HG03460 (cell line): ENCODE data around the gene TCP10L.
A peak's percentile ranks its signal among the peaks of the same experiment; 100 is the strongest.
"Not testable (repeated sequence)": the region's sequence is repeated elsewhere in the genome, so short reads cannot be mapped to it uniquely, and the experiment has no call there.

ENCODE experiments used
- ATAC-seq: cut with Tn5 transposase; IDR thresholded peaks from one replicate; pipeline ENCODE4 v1.9.1; 2021; ENCODE audit not compliant: unreplicated experiment

TCP10L gene

DNA sequence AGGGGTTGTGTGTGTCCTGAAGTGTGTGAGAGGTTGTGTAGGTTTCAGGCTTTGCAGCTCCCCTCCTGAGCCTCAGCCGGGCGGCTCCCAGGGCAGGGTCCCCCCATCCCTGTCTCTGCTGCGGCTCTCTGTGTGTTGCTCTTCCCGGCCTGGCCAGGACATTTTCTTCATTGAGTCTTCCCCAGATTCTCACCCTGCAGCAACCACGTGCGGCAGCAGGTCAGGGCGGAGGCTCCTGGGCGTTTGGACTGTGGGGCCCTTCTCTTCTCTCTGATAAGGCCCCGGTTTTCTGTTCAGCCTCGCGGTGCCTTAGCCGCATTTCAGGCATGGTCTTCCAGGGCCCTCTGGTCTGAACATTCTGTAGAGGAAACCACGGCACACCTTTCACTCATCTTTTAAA is 1.8 kb upstream of the TCP10L start:
- ATAC-seq, result no peak

DNA sequence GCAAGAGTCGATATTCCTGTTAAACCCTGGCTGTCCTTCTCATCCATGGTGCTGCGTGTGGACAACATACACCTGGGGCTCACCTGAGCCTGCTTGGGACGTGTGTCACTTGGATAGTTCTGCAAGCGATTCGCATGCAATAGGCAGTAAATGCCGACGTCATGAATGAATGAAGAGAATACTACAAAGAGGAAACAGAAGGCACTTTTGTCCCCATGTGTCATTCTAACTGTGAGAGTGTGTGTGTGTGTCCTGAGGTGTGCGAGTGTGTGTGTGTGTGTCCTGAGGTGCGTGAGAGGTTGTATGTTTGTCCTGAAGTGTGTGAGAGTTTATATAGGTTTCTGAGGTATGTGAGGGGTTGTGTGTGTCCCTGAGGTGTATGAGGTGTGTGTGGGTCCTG is 647 bp upstream of the TCP10L start:
- no peak for ATAC-seq

DNA sequence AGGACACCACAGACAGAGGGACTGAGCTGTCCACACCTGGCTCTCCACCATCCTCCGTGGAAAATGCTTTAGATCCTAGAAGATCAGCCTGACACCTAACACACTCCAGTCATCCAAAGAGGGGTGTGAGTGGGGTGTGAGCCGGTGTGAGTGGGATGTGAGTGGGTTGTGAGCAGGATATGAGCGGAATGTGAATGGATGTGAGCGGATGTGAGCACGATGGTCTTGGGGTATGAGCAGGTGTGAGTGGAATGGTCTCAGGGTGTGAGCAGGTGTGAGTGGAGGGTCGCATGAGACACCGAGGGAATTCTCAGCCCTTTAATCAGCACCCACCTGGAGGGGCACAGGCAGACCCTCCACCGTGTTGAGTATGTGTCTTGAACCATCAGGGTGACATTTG is 851 bp downstream of the TCP10L start:
- ATAC-seq, result no peak

DNA sequence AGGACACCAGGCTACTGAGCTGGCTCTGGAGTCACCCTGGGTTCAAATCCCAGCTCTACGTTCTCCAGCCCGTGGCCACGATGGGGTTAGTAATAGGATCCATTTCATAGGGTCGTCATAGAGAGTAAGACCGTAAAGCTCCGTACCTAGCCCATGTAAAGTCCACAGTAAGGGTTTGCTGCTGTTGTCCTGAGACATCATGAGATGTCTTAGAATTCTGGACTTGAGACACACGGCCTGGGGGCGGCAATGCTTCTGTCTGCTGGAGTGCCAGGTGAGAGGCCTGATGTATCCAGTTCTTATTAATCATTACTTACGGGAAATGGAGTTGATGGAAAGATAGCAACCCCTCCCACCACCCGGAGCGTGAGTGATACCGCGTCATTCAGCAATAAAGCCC is 3.6 kb downstream of the TCP10L start:
- no peak for ATAC-seq

DNA sequence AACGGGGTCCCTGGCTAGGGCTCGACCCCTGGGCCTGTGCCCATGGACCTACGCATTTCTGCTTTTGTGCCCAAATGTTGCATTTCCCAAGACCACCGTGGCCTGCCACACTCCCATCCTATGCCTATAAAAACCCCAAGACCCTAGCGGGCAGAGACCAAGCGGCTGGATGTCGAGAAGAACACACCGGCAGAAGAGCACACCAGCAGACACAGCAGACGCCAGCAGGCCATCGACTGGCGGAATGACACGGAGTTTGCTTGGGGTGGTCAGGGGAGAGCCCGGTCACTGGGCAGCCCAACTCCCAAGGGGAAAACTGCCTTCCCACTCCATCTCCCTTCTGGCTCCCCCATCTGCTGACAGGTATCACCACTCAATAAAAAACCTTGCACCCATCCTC is 4.4 kb downstream of the TCP10L start:
- ATAC-seq, result no peak

DNA sequence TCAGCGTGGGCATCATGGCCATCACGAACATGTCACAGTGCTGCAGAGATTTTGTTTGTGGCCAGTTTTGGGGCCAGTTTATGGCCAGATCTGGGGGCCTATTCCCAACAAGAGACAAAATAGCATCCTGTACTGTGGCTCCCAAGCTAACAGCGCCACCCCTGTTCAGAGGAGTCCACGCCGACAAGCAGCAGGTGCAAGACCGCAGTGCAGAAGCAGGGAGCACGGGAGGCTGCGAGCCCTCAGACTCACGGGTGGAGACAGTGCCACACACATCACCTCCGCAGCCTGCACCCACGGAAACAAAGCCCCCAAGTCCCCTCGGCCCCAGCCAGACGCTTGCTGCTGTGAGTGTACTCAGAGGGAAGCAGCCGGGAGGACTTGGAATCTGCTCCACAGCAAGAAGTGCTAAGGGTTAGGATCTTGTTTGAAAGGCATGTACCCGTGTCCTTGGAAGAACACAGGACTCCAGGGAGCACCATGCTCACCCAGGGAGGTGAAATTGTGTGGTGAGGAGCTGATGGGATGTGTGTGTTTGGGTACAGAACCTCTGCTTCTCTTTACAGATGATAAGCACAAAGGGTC is 7.1 kb downstream of the TCP10L start:
- no peak for ATAC-seq

DNA sequence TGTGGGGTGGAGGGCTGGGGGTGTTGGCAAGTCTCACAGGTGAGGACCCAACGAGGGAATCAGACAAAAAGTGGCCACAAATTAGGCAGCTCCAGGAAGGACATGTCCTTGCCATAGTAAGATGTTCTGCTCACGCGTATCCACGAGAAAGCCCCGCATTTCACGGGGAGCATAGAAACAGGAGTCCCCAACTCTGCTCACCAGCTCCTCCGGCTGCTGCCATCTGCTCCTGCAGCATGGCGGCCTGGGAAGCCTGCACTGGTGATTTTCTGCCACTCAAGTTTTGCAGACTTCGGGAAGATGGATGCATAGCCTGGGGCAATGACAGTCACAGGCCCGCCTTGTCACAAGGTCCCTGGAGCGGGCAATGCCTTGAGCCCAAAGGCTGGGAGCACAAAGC is 9.3 kb downstream of the TCP10L start:
- no peak for ATAC-seq

DNA sequence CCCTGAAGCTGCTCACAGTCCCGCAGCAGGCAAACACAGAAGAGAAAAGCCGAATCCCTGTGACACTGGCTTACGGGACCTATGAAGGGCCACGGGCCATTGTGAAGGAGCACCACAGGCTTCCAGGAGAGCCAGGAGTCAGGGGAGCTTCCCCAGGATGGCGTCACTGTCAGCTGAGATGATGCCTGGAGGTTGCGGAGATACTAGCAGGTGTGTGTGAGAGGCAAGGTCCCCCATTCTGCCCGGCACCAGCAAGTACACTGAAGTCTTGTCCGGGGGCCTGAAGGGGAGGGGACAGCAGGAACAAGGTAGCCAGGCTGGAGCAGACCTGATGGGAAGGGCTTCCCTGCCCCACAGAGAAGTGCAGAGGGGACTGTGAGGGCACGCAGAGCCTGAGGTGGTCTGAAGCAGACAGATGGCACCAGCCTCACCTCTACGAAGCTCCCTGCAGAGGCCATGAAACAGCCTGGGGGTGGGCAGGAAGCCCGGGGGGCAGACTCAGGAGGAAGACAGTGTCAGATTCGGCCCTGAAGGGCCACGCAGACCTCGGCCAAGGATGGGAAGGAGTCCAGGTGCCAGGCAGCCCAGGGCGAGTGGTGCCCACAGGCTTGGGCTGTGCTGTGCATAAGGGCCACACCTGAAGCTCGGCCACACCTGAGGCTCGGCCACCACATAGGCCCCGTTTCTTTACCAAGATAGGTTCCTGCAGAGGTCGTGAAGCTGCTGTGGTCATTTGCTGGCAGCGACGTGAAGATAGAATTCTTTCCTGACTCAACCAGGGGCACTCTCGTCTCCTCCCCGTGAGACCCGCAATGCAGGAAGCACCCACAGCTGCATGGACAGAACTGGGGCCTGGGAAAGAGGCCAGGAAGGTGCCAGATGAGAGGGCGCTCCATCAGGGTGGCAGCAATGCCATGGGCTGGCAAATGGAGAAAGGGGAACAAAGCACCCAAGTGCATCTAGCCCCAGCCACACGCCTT is 10.1 kb downstream of the TCP10L start:
- no peak for ATAC-seq

DNA sequence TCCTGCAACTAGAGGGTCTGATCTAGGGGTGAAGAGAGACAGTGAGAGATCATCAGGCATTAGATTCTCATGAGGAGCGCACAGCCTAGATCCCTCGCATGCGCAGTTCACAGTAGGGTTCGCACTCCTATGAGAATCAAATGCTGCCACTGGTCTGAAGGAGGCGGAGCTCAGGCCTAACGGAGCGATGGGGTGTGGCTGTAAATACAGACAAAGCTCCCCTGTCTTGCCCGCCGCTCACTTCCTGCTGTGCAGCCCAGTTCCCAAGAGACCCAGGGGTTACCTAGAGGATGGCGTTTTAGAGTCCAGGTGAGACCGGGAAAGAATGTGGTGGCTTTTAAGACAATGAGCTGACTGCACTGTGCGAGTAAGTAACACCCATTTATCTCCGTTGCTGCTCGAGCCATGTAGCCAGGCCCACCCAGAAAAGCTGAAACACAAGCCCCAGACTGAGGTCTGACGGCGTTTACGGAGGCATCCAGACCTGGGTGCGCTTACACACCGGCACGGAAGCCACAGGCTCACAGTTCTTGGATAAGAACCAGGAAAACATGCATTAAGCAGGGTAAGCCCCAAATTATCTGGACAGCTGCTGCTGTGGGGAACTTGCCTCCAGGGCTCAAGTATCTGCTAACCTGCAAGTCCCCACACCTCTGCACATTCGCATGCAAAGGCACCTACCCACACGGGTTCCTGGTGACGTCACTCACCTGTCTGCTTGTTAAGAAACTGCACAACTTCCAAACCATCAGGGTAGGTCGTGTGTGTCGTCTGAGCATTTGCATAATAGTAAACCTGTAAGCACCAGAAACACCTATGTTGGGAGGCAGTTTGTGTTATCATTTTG is 12.5 kb downstream of the TCP10L start:
- ATAC-seq, result no peak

DNA sequence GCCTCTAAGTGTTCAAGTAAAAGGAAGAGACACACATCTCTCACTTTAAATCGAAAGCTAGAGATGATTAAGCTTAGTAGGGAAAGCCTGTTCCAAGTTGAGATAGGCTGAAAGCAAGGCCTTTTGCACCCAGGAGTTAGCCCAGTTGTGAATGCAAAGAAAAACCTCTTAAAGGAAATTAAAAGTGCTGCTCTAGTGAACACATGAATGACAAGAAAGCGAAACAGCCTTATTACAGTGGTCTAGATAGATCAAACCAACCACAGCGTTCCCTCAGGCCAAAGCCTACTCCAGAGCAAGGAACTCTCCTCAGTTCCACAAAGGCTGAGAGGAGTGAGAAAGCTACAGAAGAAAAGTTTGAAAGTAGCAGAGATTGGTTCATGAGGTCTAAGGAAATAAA is 14.9 kb downstream of the TCP10L start:
- ATAC-seq, result no peak

DNA sequence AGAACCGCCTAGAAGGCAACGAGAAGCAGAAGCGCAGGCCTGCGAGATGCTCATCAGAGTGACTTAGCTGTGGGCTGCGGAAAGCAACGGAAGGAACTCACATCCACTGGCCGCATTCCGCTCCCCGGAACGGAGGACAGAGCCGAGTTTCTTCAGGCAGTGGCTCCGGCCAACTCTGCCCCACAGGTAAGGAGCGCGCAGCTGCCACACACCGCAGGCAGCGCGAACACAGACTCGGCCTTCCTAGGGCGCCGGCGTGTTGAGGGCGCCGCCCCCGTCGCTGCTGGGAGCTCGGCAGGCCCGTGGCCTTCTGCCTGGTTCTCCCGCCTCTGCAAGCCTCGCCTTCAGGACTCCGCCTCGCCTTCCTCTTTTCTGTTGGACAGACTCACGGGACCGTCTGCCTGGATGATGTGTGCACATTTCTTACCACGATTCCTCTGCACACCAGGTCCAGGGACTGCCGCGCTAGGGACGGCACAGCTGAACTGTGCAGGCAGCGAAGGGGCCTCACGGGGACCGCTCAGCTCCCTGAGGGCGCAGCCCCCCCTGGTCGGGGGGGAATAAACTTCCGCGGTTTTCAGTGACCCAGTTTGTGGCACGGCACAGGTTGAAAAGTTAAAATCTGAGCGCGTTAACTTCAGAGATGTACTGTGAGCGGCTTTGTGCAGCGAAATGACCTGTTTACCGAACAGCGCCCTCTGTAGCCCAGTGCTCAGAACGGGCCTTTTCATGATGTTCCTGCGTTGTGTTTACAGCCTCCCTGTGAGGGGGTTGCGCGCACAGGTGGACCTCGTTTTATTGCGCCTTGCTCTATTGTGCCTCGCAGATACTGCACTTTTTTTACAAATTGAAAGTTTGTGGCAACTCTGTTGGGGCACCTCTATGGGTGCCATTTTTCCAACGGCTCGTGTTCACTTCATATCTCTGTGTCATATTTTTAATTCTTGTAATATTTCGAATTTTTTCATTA is 15.8 kb downstream of the TCP10L start:
- peak; percentile 74 for ATAC-seq

DNA sequence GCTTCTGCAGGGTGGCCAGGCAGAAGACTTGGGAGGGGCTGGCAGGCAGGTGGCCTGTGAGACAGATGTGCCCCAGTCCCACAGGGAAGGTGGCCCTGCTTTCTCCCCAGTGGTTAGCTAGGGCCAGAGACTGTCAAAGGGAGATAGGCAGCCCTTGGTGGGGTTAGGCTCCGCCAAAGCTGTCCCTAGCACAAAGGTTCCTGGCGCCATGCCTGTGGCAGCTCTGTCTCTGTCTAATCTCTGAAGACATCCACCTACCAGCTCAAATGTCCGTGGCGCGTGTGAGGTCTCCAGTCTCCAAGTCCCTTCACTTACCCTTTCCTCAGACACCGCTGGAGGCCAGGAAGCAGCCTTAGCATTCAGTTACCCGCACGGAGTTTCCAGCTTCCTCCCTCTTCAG is 17.7 kb downstream of the TCP10L start:
- ATAC-seq, result no peak

DNA sequence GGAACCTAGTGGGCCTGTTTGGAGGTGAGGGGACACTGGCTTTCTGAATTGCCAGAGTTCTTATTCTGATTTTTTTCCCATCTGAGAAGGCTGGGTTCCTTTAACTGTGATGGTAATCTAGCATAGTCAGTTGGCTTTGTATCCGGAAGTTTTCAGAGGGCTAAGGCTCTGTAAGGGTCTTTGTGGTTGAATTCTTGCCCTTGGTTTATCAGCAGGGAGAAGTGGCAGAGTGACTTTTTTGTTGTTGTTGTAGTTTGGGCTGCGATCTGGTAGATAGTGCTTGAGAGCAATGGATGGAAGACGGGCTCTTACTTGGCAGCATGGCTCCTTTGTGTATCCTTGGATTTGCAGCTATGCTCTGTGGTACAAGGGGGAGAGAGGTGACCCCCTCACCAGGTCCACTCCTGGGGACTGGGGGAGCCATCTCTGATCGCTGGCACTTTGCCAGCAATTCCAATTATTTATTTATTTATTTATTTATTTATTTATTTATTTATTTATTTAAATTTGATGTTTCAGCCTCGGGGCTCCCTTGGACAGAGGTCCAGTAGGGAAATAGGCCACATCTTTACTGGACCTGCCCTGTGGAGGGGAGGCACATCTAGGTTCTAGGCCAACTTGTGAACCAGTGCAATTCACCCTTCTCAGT is 18.5 kb downstream of the TCP10L start:
- no peak for ATAC-seq

DNA sequence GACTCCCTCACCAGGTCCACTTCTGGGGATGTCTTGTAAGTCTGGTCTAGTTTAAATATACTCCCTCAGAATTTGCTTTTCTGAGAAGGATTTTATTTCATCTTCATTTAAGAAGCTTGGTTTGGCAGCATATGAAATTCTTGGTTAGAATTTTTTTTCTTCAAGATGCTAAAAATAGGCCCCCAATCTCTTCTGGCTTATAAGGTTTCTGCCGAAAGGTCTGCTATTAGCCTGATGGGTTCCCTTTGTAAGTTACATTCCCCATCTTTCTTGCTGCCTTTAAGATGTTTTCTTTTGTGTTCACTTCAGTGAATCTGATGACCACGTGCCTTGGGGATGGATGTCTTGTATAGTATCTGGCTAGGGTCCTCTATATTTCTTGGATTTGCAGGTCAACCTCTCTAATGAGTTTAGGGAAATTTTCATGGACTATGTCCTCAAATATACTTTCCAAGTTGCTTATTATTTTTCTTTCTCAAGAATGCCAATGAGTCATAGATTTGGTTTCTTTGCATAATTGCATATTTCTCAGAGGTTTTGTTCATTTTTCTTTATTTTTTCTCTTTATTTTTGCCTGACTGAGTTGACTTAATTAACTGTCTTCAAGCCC is 19.4 kb downstream of the TCP10L start:
- no peak for ATAC-seq

DNA sequence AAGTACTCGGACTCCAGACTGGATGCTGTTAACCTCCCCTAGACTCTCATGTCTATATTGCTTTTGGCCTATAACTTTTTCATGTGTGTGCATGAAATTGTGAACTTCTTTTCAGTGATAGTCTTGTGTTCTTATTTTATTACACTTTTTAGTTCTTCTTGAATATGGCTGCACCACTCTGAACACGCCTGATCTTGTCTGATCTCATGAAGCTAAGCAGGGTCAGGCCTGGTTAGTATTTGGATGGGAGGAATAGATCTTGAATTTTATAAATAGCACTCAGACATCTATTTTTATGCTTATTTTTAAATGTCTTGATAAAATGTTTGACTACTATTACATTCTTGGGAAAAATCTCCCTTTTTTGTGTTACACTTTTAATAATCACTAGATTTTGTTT is 22.4 kb downstream of the TCP10L start:
- ATAC-seq, result no peak

DNA sequence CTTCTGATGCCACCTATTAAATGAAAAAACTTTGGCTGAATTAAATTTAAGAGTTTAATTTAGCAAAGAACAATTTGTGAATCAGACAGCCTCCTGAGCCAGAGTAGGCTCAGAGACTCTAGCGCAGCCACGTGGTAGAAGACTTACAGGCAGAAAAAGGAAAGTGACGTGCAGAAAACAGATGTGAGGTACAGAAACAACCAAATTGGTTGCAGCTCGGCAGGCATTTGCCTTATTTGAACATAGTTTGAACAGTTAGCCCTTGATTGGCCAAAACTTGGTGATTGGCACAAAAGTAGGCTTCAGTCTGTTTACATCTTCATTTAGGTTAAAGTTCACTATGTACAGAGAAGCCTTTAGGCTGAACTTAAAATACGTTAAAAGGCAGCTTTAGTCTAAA is 22.9 kb downstream of the TCP10L start:
- ATAC-seq, result no peak

DNA sequence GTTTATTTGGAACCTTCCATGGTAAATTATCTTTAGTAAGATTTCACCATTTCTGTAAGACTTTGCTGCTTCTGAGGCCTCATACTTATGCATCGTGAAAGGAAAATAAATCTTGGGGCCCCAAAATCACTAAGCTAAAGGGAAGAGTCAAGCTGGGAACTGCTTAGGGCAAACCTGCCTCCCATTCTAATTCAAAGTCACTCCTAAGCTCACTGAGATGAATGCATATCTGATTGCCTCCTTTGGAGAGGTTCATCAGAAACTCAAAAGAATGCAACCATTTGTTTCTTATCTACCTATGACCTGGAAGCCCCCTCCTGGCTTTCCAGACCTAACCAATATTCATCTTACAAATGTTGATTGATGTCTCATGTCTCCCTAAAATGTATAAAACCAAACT is 23.8 kb downstream of the TCP10L start:
- not testable (repeated sequence) for ATAC-seq

DNA sequence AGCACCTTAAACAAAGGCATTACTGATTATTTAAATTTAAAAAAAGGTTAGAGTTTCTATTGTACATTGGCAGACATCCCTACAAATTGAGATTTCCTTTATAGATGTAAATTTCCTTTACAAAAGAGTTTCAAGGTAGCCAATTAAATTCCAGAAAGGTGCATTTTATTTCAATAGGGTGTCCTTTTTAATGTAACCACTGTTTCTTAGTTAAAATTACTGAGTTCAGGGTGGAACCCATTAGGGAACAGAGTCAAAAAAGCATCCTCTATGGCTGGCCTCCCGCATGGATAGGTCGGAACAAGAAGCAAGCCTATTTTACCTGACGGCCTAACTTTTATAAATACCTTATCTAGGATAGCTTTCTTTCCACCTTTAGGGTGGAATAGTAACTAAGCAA is 24.4 kb downstream of the TCP10L start:
- ATAC-seq, result no peak

DNA sequence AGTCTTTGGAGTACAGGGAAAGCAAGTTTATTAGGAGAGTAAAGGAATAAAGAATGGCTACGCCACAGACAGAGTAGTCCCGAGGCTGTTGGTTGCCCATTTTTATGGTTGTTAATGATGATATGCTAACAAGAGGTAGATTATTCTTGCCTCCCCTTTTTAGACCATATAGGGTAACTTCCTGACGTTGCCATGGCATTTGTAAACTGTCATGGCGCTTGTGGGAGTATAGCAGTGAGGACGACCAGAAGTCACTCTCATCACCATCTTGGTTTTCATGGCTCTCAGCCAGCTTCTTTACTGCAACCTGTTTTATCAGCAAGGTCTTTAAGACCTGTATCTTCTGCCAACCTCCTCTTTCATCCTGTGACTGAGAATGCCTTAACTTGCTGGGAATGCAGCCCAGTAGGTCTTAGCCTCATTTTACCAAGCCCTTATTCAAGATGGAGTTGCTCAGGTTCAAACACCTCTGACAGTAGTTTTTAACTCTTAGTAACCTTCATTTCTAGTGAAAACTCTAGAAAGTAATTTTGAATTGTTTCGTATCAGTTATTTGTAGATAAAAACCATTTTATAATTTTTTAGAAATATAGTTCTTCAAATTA is 26.2 kb downstream of the TCP10L start:
- ATAC-seq, result no peak
